H1 (cell line): ENCODE data around the gene TAF4. TPM values are rescaled to one million over a fixed set of nuclear protein-coding genes. Genes with fewer than 3 reads are reported as not detected.

Experiments used
- CREB1 ChIP-seq: IDR thresholded peaks from 2 replicates; pipeline ENCODE4 v1.6.1; 2012; ENCODE audit warnings: inconsistent platforms
- RAD21 ChIP-seq, 2 experiments: IDR thresholded peaks in 1 of 2; conservative IDR thresholded peaks in 1 of 2; 2 replicates each; pipeline ENCODE4 v1.6.1; 2011; ENCODE audit warnings: low read depth in 2 of 2, low read length in 2 of 2, improper control_type of control experiment in 1 of 2, inconsistent platforms in 1 of 2, mild to moderate bottlenecking in 1 of 2, moderate library complexity in 1 of 2
- polyA plus RNA-seq, 7 experiments: library from polyadenylated mRNA; depleted of rRNA in 3 of 7; stranded (reverse) in 5 of 7; unstranded in 2 of 7; fragments of >200 nt in 5 of 7; fragments of 200-250 nt in 2 of 7; gene quantifications; 1 replicate in 5 of 7; 2 replicates in 1 of 7; 4 replicates in 1 of 7; pipeline versions ENCODE4 v1.2.1 to v1.2.3, GENCODE V29; 2011 to 2013; ENCODE audit warnings: missing spikeins in 2 of 7, mixed read lengths in 2 of 7
- total RNA-seq: library from RNA; stranded (reverse); fragmentation: NEBNext Ultra II Directional; extraction: Animal tissue kit (Norgen Biotek cat#: 25700); gene quantifications from 2 replicates; pipeline ENCODE4 v1.2.1, GENCODE V29; 2021
- TF ChIP-seq, protein P1 (sequence below), 3 experiments: IDR thresholded peaks; 1 replicate in 2 of 3; 2 replicates in 1 of 3; pipeline versions ENCODE4 v1.5.1 to v1.6.1; 2011; ENCODE audit warnings: low read length in 3 of 3, mild to moderate bottlenecking in 3 of 3, inconsistent platforms in 2 of 3, low read depth in 1 of 3, moderate library complexity in 1 of 3; ENCODE audit not compliant: insufficient read depth in 1 of 3; ENCODE audit errors: control extremely low read depth in 1 of 3
- TF ChIP-seq, protein P2 (sequence below): IDR thresholded peaks from 2 replicates; pipeline ENCODE4 v1.6.1; 2011; ENCODE audit warnings: low read depth, mild to moderate bottlenecking, low read length; ENCODE audit not compliant: insufficient read depth

TAF4 gene
- total and polyA plus RNA-seq, 2 of the 8 experiments (the other 6 are each of a cell fraction or from before 2014, with no cell fraction given): 16.0 to 30.1 TPM

DNA sequence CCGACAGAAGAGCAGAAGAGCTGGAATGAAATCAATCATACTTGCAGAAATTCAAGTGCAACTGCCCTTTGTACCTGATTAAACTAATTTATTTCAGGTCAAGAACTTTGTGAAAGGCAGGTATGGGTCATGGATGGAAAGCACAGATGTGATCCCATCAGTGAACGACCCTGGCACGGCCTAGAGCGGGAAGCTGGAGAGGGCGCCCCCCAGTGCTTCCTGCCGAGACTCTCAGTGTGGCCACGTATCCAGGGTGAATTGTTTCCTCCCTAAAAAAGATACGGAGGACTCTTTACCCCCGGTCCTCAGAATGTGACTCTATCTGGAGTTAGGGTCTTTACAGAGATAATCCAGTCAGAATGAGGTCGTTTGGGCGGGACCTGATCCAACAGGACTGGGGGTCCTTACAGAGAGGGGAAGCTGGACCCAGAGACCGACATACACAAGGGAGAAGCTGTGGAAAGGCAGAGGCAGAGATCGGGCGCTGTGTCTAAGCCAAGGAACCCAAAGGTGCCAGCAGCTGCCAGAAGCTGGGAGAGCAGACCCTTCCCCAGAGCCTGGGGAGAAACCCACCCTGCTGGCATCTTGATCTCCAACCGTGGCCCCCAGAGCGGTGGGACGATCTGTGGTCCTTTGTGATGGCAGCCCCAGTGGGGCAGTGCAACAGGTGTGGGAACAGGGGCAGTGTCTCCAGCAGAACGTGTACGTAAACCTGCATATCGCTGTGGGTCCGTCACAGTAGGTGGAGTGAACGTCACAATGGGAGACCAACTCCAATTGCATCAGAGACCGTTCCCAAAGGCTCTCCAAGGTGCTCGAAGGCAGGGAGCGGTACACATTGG lies 91.9 kb downstream of the TAF4 start (continued):
- TF ChIP-seq, protein P1, sequence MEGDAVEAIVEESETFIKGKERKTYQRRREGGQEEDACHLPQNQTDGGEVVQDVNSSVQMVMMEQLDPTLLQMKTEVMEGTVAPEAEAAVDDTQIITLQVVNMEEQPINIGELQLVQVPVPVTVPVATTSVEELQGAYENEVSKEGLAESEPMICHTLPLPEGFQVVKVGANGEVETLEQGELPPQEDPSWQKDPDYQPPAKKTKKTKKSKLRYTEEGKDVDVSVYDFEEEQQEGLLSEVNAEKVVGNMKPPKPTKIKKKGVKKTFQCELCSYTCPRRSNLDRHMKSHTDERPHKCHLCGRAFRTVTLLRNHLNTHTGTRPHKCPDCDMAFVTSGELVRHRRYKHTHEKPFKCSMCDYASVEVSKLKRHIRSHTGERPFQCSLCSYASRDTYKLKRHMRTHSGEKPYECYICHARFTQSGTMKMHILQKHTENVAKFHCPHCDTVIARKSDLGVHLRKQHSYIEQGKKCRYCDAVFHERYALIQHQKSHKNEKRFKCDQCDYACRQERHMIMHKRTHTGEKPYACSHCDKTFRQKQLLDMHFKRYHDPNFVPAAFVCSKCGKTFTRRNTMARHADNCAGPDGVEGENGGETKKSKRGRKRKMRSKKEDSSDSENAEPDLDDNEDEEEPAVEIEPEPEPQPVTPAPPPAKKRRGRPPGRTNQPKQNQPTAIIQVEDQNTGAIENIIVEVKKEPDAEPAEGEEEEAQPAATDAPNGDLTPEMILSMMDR (IDR thresholded peaks at IDR 0.05; ENCODE audit: control extremely low read depth in 1 of 3, insufficient read depth in 1 of 3, low read depth in 1 of 3, low read length in 3 of 3): peak; percentile 24 to 44 (median 36); a peak in 3 of 4 replicates
- TF ChIP-seq, protein P2, sequence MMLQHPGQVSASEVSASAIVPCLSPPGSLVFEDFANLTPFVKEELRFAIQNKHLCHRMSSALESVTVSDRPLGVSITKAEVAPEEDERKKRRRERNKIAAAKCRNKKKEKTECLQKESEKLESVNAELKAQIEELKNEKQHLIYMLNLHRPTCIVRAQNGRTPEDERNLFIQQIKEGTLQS: no peak
- peak; percentile 31 to 38; a peak in 3 of 4 replicates for TF ChIP-seq RAD21 (IDR thresholded peaks at IDR 0.05 in 1 of 2, conservative IDR thresholded peaks at IDR 0.05 in 1 of 2; ENCODE audit: low read depth in 2 of 2, low read length in 2 of 2)
- TF ChIP-seq CREB1: no peak
- TF ChIP-seq, all 59 proteins: peak for 2
